ENCODE results near the gene EXOC6B. TPM values are rescaled to one million over a fixed set of nuclear protein-coding genes. Genes with fewer than 3 reads are reported as not detected.

The EXOC6B gene
- total and polyA plus RNA-seq, 2 of the 8 experiments (the other 6 are each of a cell fraction or from before 2014, with no cell fraction given) = 13.5 to 33.0 TPM

GRCh38 chr2:72389447-72389846, 436.4 kb downstream of the EXOC6B start:
- no peak for TF ChIP-seq SRF (IDR thresholded peaks at IDR 0.05; ENCODE audit: low read depth, low read length)
- Histone ChIP-seq H3K23ac (ENCODE audit: insufficient read length) (no peak overlapping the region), H4K5ac (ENCODE audit: insufficient read length, low read depth, low read length) (no peak overlapping the region), H3K23me2 (ENCODE audit: low read depth, low read length) (no peaks in the 10 kb centered on the region), H3K14ac (ENCODE audit: insufficient read length) (no peak overlapping the region), H3K9ac (replicated peaks in 1 of 4; ENCODE audit: extremely low read depth in 1 of 4, low read depth in 3 of 4, low read length in 3 of 4) (no peak overlapping the region), H3K4me2 (ENCODE audit: insufficient read depth in 1 of 2, low read depth in 2 of 2, low read length in 2 of 2) (no peak overlapping the region), H3K27ac (ENCODE audit: low read depth, low read length) (no peak overlapping the region), H2BK15ac (ENCODE audit: low read length) (no peak overlapping the region), H3K18ac (ENCODE audit: extremely low read depth, low read length) (no peak overlapping the region), H3K4ac (replicated peaks; ENCODE audit: insufficient read length, low read depth, low read length) (no peak overlapping the region), H4K91ac (replicated peaks; ENCODE audit: insufficient read length, low read length) (no peak overlapping the region), H3K9me3 (ENCODE audit: insufficient read depth in 2 of 2, low read depth in 1 of 2, low read length in 1 of 2) (peaks cover 13 to 26% of the 10 kb centered on the region in 2 experiments; a peak in 3 of 4 replicates), H2BK120ac (replicated peaks; ENCODE audit: low read depth, low read length) (no peak overlapping the region), H2AFZ (ENCODE audit: low read length) (no peak overlapping the region), H3K4me3 (ENCODE audit: extremely low read depth in 1 of 4, insufficient read depth in 2 of 4, low read depth in 3 of 4, low read length in 4 of 4) (no peak overlapping the region), H3K36me3 (ENCODE audit: control insufficient read depth in 2 of 4, insufficient read depth in 4 of 4, low read length in 3 of 4) (no peaks in the 10 kb centered on the region; a peak in 2 of 8 replicates), H2BK20ac (ENCODE audit: low read length) (no peak overlapping the region), H3K79me2 (ENCODE audit: control insufficient read depth in 1 of 2, insufficient read depth in 2 of 2, low read length in 2 of 2) (no peaks in the 10 kb centered on the region), H2BK5ac (ENCODE audit: low read depth, low read length) (no peak overlapping the region), H3K56ac (replicated peaks; ENCODE audit: insufficient read length, low read depth, low read length) (no peak overlapping the region), H4K8ac (ENCODE audit: extremely low read depth, insufficient read depth, low read length) (no peak overlapping the region), H3K27me3 (replicated peaks in 1 of 4; ENCODE audit: control insufficient read depth in 3 of 4, extremely low read depth in 1 of 4, insufficient read depth in 3 of 4, low read length in 3 of 4) (no peaks in the 10 kb centered on the region), H4K20me1 (replicated peaks in 1 of 2; ENCODE audit: control insufficient read depth in 1 of 2, insufficient read depth in 2 of 2, low read length in 2 of 2) (no peaks in the 10 kb centered on the region), H2BK12ac (ENCODE audit: low read depth, low read length) (no peak overlapping the region), H2AK5ac (ENCODE audit: low read depth, low read length) (no peak overlapping the region), H3K79me1 (ENCODE audit: low read depth, low read length) (no peaks in the 10 kb centered on the region), H3K4me1 (replicated peaks in 1 of 4; ENCODE audit: control insufficient read depth in 3 of 4, insufficient read depth in 4 of 4, low read length in 3 of 4) (no peaks in the 10 kb centered on the region)
- no peak for DNase-seq (ENCODE audit: low read depth in 1 of 2, low spot score in 2 of 2)
- FAIRE-seq = no peak
- CTCF ChIA-PET (ENCODE audit: partially characterized antibody) = no interaction called here
- POLR2A ChIA-PET (ENCODE audit: partially characterized antibody) = no interaction called here
- WGBS, 2 experiments (ENCODE audit: extremely low coverage in 1 of 2, insufficient coverage in 1 of 2, insufficient read length in 1 of 2, insufficient replicate concordance in 2 of 2, low coverage in 1 of 2, low lambda C conversion rate in 2 of 2, missing lambda C conversion rate in 1 of 2) = 97% methylated on average over 2 of the region's 2 CpGs; no CpG with 5 or more reads in 1 of the 2 experiments
